ENCODE results near the gene PARD3. TPM values are rescaled to one million over a fixed set of nuclear protein-coding genes. Genes with fewer than 3 reads are reported as not detected.

Gene PARD3
- total RNA-seq, 1 donor from 2014 or later = 58.7 TPM

DNA sequence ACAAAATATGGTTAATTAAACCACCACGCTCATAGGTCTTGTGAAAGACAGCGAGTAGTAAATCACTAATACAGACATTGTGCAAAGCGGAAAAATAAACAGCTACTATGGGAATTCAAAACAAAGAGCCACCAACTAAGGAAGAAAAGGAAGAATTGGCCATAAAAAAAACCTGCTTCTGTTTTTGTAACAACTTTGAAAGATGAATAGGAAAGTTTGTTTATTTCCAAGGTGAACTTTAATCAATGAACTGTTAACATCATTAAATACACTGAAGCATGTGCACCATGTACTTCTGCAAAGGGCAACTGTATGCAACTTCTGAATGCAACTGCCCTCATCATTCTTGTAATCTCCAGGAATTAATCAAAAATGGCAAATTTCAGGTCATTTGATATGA is 651.1 kb downstream of the PARD3 start:
- Histone ChIP-seq H3K4me3 (no peak overlapping the region), H3K79me2 (ENCODE audit: low read depth) (no peaks in the 10 kb centered on the region), H3K27me3 (no peaks in the 10 kb centered on the region), H3K9me3 (ENCODE audit: low read depth) (no peaks in the 10 kb centered on the region), H3K9ac (no peak overlapping the region), H2AFZ (replicated peaks) (no peak overlapping the region), H3K27ac (no peak overlapping the region), H3K4me1 (peaks cover 16% of the 10 kb centered on the region), H4K20me1 (ENCODE audit: low read depth) (no peaks in the 10 kb centered on the region), H3F3A (ENCODE audit: low read depth) (no peaks in the 10 kb centered on the region), H3K4me2 (no peak overlapping the region), H3K36me3 (no peaks in the 10 kb centered on the region)
- no peak overlapping the region for H3K27ac Mint-ChIP-seq
- H3K4me3 Mint-ChIP-seq = no peak overlapping the region
- H3K27me3 Mint-ChIP-seq (ENCODE audit: insufficient read depth, low read depth) = no peaks in the 10 kb centered on the region
- no peak for DNase-seq (ENCODE audit: low spot score)
- H3K9me3 Mint-ChIP-seq = peaks cover 12% of the 10 kb centered on the region
- peaks cover 13% of the 10 kb centered on the region for H3K36me3 Mint-ChIP-seq
- no peaks in the 10 kb centered on the region for H3K4me1 Mint-ChIP-seq
- TF ChIP-seq EZH2 (IDR thresholded peaks at IDR 0.05) (no peak), EZH2phosphoT487 (IDR thresholded peaks at IDR 0.05) (no peak)
- TF ChIP-seq, protein P1, sequence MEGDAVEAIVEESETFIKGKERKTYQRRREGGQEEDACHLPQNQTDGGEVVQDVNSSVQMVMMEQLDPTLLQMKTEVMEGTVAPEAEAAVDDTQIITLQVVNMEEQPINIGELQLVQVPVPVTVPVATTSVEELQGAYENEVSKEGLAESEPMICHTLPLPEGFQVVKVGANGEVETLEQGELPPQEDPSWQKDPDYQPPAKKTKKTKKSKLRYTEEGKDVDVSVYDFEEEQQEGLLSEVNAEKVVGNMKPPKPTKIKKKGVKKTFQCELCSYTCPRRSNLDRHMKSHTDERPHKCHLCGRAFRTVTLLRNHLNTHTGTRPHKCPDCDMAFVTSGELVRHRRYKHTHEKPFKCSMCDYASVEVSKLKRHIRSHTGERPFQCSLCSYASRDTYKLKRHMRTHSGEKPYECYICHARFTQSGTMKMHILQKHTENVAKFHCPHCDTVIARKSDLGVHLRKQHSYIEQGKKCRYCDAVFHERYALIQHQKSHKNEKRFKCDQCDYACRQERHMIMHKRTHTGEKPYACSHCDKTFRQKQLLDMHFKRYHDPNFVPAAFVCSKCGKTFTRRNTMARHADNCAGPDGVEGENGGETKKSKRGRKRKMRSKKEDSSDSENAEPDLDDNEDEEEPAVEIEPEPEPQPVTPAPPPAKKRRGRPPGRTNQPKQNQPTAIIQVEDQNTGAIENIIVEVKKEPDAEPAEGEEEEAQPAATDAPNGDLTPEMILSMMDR (IDR thresholded peaks at IDR 0.05) = no peak

DNA sequence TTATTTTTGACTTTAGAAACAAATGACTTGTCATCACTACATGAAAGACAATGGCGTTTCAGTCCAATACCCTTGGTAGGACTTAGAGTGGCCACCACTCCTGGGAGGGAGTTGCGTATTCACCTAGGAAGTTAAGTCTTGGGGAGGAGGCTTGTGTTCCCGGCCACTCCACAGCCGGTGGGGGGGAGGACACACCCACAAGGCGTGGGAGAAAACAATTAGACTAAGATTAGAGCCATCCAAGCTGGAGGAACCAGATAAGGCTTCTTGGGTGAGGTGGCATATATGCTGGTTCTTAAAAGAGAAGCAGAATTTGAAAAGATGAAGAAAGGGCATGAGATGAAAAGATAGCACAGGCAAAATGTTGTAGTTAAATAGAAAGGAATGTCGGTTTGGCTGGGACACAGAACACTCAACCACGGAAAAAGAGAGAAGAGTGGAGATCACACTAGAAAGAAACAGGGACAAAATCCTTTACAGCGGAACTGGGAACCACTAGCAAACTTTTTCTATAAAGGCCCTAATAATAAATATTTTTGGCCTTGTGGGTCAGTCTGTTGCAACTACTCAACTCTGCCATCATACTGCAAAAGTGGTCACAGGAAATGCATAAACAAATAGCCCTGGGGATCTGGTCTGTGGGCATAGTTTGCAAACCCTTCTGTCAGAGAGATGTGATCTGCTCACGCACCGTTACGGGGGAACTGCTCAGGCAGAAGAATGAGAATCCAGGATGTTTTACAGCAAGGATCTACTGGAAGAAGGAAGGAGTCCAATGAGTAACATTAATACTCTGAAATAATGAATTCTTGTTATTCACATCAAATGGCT is 651.8 kb downstream of the PARD3 start:
- Histone ChIP-seq H3K36me3 (no peaks in the 10 kb centered on the region), H3F3A (ENCODE audit: low read depth) (no peaks in the 10 kb centered on the region), H2AFZ (replicated peaks) (no peak overlapping the region), H3K27ac (no peak overlapping the region), H3K4me2 (no peak overlapping the region), H4K20me1 (ENCODE audit: low read depth) (no peaks in the 10 kb centered on the region), H3K79me2 (ENCODE audit: low read depth) (no peaks in the 10 kb centered on the region), H3K9me3 (ENCODE audit: low read depth) (no peaks in the 10 kb centered on the region), H3K27me3 (no peaks in the 10 kb centered on the region), H3K9ac (no peak overlapping the region), H3K4me3 (no peak overlapping the region), H3K4me1 (peaks cover 9% of the 10 kb centered on the region)
- Mint-ChIP-seq H3K36me3 (peaks cover 13% of the 10 kb centered on the region), H3K27me3 (ENCODE audit: insufficient read depth, low read depth) (no peaks in the 10 kb centered on the region), H3K4me1 (no peaks in the 10 kb centered on the region), H3K9me3 (peaks cover 12% of the 10 kb centered on the region), H3K27ac (no peak overlapping the region), H3K4me3 (no peak overlapping the region)
- DNase-seq (ENCODE audit: low spot score) = no peak
- TF ChIP-seq EZH2phosphoT487 (IDR thresholded peaks at IDR 0.05) (no peak), EZH2 (IDR thresholded peaks at IDR 0.05) (no peak)
- TF ChIP-seq, protein P1 (IDR thresholded peaks at IDR 0.05) = no peak

DNA sequence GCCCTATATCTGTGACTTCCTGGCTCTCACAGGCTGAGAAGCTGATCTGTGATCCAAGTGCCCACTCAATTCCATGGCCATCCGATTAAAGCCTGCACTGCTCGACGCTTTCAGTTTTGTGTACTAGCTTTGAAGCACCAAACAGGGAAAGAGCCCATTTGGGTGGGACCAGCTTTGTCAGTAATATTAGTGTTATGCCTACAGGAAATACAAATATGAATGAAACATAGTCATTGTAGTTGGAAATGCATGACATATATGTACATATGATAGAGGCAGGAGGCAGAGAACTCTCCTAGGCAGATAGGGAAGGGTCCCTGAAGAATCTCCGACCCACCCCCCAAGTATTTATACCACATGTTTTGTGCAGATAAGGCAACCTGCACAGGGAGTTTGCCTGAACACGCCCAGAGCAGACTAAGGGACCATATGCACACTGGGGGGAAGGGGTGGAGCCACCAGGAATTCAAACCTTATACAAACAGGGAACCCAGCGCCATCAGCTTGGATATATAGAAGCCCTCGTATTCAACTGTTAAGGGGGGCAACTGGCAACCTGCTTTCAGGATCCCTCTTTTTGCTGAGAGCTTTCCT is 653.2 kb downstream of the PARD3 start:
- H3K9me3 ChIP-seq (ENCODE audit: low read depth) = no peaks in the 10 kb centered on the region
- no peak overlapping the region for H3K4me3 ChIP-seq
- TF ChIP-seq, protein P1 (IDR thresholded peaks at IDR 0.05) = no peak
- TF ChIP-seq EZH2 (IDR thresholded peaks at IDR 0.05) (no peak), EZH2phosphoT487 (IDR thresholded peaks at IDR 0.05) (no peak)
- Mint-ChIP-seq H3K4me3 (no peak overlapping the region), H3K9me3 (peaks cover 12% of the 10 kb centered on the region), H3K36me3 (peaks cover 13% of the 10 kb centered on the region), H3K27ac (no peak overlapping the region), H3K4me1 (peaks cover 6% of the 10 kb centered on the region), H3K27me3 (ENCODE audit: insufficient read depth, low read depth) (no peaks in the 10 kb centered on the region)
- H3K9ac ChIP-seq = no peak overlapping the region
- no peak overlapping the region for H3K27ac ChIP-seq
- H3K4me1 ChIP-seq = peaks cover 6% of the 10 kb centered on the region
- no peaks in the 10 kb centered on the region for H3K36me3 ChIP-seq
- DNase-seq (ENCODE audit: low spot score) = no peak
- no peaks in the 10 kb centered on the region for H3K79me2 ChIP-seq (ENCODE audit: low read depth)
- no peaks in the 10 kb centered on the region for H3K27me3 ChIP-seq
- H4K20me1 ChIP-seq (ENCODE audit: low read depth) = no peaks in the 10 kb centered on the region
- no peak overlapping the region for H2AFZ ChIP-seq (replicated peaks)
- no peaks in the 10 kb centered on the region for H3F3A ChIP-seq (ENCODE audit: low read depth)
- no peak overlapping the region for H3K4me2 ChIP-seq

All from neural progenitor cell (in vitro differentiated cells).